H1 (cell line): Measurements from ENCODE around the gene TUBAL3. TPM values are rescaled to one million over a fixed set of nuclear protein-coding genes. Genes with fewer than 3 reads are reported as not detected.

Experiments
- ATF3 ChIP-seq: IDR thresholded peaks from 2 replicates; pipeline ENCODE4 v1.6.1; 2011; ENCODE audit warnings: low read depth, mild to moderate bottlenecking, low read length; ENCODE audit not compliant: insufficient read depth
- BRCA1 ChIP-seq: IDR thresholded peaks from 2 replicates; pipeline ENCODE4 v1.6.1; 2012; ENCODE audit warnings: low read depth, low read length, improper control_type of control experiment
- GTF2F1 ChIP-seq: IDR thresholded peaks from 2 replicates; pipeline ENCODE4 v1.6.1; 2012; ENCODE audit warnings: low read depth, low read length, improper control_type of control experiment, borderline replicate concordance
- HDAC6 ChIP-seq: IDR thresholded peaks from one replicate; pipeline ENCODE4 v1.7.1; 2012; ENCODE audit warnings: low read depth, mild to moderate bottlenecking, inconsistent platforms, low read length, moderate library complexity
- MAX ChIP-seq: IDR thresholded peaks from 2 replicates; pipeline ENCODE4 v1.6.1; 2012; ENCODE audit warnings: inconsistent platforms
- SP4 ChIP-seq: IDR thresholded peaks from 2 replicates; pipeline ENCODE4 v1.6.1; 2012; ENCODE audit warnings: low read length, inconsistent platforms
- TEAD4 ChIP-seq: IDR thresholded peaks from 2 replicates; pipeline ENCODE4 v1.6.1; 2012; ENCODE audit warnings: low read depth, low read length, inconsistent platforms, mixed read lengths
- polyA plus RNA-seq, 7 experiments: library from polyadenylated mRNA; depleted of rRNA in 3 of 7; stranded (reverse) in 5 of 7; unstranded in 2 of 7; fragments of >200 nt in 5 of 7; fragments of 200-250 nt in 2 of 7; gene quantifications; 1 replicate in 5 of 7; 2 replicates in 1 of 7; 4 replicates in 1 of 7; pipeline versions ENCODE4 v1.2.1 to v1.2.3, GENCODE V29; 2011 to 2013; ENCODE audit warnings: missing spikeins in 2 of 7, mixed read lengths in 2 of 7
- total RNA-seq: library from RNA; stranded (reverse); fragmentation: NEBNext Ultra II Directional; extraction: Animal tissue kit (Norgen Biotek cat#: 25700); gene quantifications from 2 replicates; pipeline ENCODE4 v1.2.1, GENCODE V29; 2021

Gene TUBAL3
- total and polyA plus RNA-seq, 2 of the 8 experiments (the other 6 are each of a cell fraction or from before 2014, with no cell fraction given), result 0.17 TPM; not detected in 1

GRCh38 chr10:5453749-5454489, 49.3 kb upstream of the TUBAL3 start (continued):
- no peak for TF ChIP-seq ATF3
- no peak for TF ChIP-seq GTF2F1
- TF ChIP-seq SP4, result no peak
- TF ChIP-seq BRCA1, result no peak
- TF ChIP-seq HDAC6, result no peak
- no peak for TF ChIP-seq MAX
- no peak for TF ChIP-seq TEAD4
- TF ChIP-seq, all 59 proteins: peak for 0
